Measurements from ENCODE around the gene ANGPTL4. TPM values are rescaled to one million over a fixed set of nuclear protein-coding genes. Genes with fewer than 3 reads are reported as not detected.

The ANGPTL4 gene
- total and polyA plus RNA-seq, 2 of the 13 experiments (the other 11 are each of a cell fraction or from before 2014, with no cell fraction given), result 0.80 to 21.7 TPM

DNA sequence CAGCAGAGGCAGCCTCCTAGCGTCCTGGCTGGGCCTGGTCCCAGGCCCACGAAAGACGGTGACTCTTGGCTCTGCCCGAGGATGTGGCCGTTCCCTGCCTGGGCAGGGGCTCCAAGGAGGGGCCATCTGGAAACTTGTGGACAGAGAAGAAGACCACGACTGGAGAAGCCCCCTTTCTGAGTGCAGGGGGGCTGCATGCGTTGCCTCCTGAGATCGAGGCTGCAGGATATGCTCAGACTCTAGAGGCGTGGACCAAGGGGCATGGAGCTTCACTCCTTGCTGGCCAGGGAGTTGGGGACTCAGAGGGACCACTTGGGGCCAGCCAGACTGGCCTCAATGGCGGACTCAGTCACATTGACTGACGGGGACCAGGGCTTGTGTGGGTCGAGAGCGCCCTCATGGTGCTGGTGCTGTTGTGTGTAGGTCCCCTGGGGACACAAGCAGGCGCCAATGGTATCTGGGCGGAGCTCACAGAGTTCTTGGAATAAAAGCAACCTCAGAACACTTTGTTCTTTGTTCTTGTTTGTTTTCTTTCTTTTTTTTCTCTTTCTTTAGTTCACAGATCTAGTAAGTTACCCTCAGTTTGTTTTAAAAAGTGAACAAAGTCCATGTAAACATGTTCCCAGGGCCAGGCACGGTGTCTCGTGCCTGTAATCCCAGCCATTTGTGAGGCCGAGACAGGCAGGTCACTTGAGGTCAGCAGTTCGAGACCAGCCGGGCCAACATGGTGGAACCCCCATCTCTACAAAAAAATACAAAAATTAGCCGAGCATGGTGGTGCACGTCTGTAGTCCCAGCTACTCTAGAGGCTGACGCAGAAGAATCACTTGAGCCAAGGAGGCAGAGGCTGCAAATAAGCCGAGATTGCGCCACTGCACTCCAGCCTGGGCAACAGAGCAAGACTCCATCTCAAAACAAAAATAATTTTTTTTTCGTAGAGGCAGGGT, 10.2 kb downstream of the ANGPTL4 start (continued):
- TF ChIP-seq, protein P1, sequence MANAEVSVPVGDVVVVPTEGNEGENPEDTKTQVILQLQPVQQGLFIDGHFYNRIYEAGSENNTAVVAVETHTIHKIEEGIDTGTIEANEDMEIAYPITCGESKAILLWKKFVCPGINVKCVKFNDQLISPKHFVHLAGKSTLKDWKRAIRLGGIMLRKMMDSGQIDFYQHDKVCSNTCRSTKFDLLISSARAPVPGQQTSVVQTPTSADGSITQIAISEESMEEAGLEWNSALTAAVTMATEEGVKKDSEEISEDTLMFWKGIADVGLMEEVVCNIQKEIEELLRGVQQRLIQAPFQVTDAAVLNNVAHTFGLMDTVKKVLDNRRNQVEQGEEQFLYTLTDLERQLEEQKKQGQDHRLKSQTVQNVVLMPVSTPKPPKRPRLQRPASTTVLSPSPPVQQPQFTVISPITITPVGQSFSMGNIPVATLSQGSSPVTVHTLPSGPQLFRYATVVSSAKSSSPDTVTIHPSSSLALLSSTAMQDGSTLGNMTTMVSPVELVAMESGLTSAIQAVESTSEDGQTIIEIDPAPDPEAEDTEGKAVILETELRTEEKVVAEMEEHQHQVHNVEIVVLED (CRISPR knock-in tag; IDR thresholded peaks at IDR 0.05; ENCODE audit: borderline replicate concordance), result no peak
- TF ChIP-seq, protein P2, sequence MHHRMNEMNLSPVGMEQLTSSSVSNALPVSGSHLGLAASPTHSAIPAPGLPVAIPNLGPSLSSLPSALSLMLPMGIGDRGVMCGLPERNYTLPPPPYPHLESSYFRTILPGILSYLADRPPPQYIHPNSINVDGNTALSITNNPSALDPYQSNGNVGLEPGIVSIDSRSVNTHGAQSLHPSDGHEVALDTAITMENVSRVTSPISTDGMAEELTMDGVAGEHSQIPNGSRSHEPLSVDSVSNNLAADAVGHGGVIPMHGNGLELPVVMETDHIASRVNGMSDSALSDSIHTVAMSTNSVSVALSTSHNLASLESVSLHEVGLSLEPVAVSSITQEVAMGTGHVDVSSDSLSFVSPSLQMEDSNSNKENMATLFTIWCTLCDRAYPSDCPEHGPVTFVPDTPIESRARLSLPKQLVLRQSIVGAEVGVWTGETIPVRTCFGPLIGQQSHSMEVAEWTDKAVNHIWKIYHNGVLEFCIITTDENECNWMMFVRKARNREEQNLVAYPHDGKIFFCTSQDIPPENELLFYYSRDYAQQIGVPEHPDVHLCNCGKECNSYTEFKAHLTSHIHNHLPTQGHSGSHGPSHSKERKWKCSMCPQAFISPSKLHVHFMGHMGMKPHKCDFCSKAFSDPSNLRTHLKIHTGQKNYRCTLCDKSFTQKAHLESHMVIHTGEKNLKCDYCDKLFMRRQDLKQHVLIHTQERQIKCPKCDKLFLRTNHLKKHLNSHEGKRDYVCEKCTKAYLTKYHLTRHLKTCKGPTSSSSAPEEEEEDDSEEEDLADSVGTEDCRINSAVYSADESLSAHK (CRISPR knock-in tag; IDR thresholded peaks at IDR 0.05; ENCODE audit: borderline replicate concordance), result no peak
- peak; percentile 23; the same call in 1 of the 2 replicates for TF ChIP-seq ZNF563 (CRISPR knock-in tag; IDR thresholded peaks at IDR 0.05)
- peak; percentile 93 for TF ChIP-seq MED1 (CRISPR knock-in tag; IDR thresholded peaks at IDR 0.05)
- TF ChIP-seq ZFP41 (CRISPR knock-in tag; IDR thresholded peaks at IDR 0.05; ENCODE audit: borderline replicate concordance), result no peak
- no peak for TF ChIP-seq DR1 (CRISPR knock-in tag; IDR thresholded peaks at IDR 0.05)
- TF ChIP-seq, protein P3, sequence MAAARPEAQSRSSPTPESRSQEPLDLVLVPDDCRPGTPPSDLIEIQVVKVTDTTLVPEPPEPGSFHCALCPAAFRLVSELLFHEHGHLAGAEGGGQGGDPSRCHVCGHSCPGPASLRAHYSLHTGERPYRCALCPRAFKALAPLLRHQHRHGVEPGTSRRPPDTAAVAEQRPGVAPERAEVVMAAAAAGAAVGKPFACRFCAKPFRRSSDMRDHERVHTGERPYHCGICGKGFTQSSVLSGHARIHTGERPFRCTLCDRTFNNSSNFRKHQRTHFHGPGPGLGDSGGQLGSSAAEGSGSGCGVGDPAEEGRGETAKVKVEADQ (CRISPR knock-in tag; IDR thresholded peaks at IDR 0.05; ENCODE audit: borderline replicate concordance), result no peak
- no peak for TF ChIP-seq CEBPB (IDR thresholded peaks at IDR 0.05; ENCODE audit: borderline replicate concordance, low read depth, low read length)
- peak; percentile 23; the same call in 1 of the 2 replicates for TF ChIP-seq REPIN1 (CRISPR knock-in tag; IDR thresholded peaks at IDR 0.05; ENCODE audit: borderline replicate concordance, low read depth)
- TF ChIP-seq ZNF274 (CRISPR knock-in tag; IDR thresholded peaks at IDR 0.05), result peak; percentile 30; the same call in 1 of the 2 replicates
- peak; percentile 35; the same call in 1 of the 2 replicates for TF ChIP-seq MAZ (IDR thresholded peaks at IDR 0.05; ENCODE audit: borderline replicate concordance, low read depth, low read length)
- TF ChIP-seq MAZ (CRISPR knock-in tag; IDR thresholded peaks at IDR 0.05; ENCODE audit: low read depth), result 0 out of 2 replicates have a peak, but pooled peaks have one; percentile 45
- TF ChIP-seq ZNF24 (IDR thresholded peaks at IDR 0.05), result no peak
- TF ChIP-seq NFE2 (CRISPR knock-in tag; IDR thresholded peaks at IDR 0.05), result no peak
- TF ChIP-seq CCAR2 (optimal IDR thresholded peaks at IDR 0.05; ENCODE audit: low read depth, low read length), result no peak
- TF ChIP-seq HMG20A (CRISPR knock-in tag; IDR thresholded peaks at IDR 0.05; ENCODE audit: borderline replicate concordance), result peak; percentile 87
- TF ChIP-seq SMYD3 (CRISPR knock-in tag; IDR thresholded peaks at IDR 0.05), result no peak
- no peak for TF ChIP-seq SNRNP70 (IDR thresholded peaks at IDR 0.05; ENCODE audit: low read depth, low read length)
- peak; percentile 86 for TF ChIP-seq SAP130 (CRISPR knock-in tag; IDR thresholded peaks at IDR 0.05; ENCODE audit: low read depth)
- TF ChIP-seq NR2C2 (CRISPR knock-in tag; IDR thresholded peaks at IDR 0.05; ENCODE audit: borderline replicate concordance), result peak; percentile 61; the same call in 1 of the 2 replicates
- TF ChIP-seq ZNF670 (CRISPR knock-in tag; IDR thresholded peaks at IDR 0.05; ENCODE audit: borderline replicate concordance), result peak; percentile 91
- TF ChIP-seq RAD51 (IDR thresholded peaks at IDR 0.05; ENCODE audit: borderline replicate concordance), result no peak
- no peak for TF ChIP-seq ZNF10 (CRISPR knock-in tag; IDR thresholded peaks at IDR 0.05; ENCODE audit: borderline replicate concordance, low read depth)
- TF ChIP-seq EHMT2 (IDR thresholded peaks at IDR 0.05; ENCODE audit: borderline replicate concordance, low read depth, low read length), result no peak
- TF ChIP-seq ATRX (CRISPR knock-in tag; IDR thresholded peaks at IDR 0.05; ENCODE audit: borderline replicate concordance), result no peak
